NCI-H446 (cell line): ENCODE data around the gene ABRACL.

Source experiments
- DNase-seq, 2 experiments: peaks; one replicate each; lab custom pipeline; 2025; lab: John Stamatoyannopoulos, UW

Gene ABRACL

GRCh38 chr6:139054001-139054400, 25.5 kb downstream of the ABRACL start:
- DNase-seq: no peak

DNA sequence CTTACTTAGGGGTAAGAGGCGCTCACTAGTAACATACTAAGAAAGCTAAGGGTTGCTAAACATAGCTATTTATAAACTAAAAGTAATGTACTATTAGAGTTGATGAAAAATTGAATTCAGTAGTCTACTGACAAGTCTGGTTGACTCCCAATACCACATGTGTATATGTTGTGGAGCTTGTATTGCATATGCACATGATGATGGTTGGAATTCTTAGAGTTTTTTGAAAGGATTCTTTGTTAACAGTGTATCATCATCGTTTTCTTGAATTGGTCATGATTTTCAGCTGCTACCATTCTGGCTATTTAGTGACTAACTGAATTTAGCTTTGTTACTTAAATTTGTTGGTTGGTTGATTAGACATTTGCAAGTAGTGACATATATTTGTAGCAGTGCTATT, 27.2 kb downstream of the ABRACL start:
- no peak for DNase-seq

GRCh38 chr6:139058029-139058428, 29.5 kb downstream of the ABRACL start:
- DNase-seq: no peak

- no peak for DNase-seq
Measured at GRCh38 chr6:139060332-139060731, 31.8 kb downstream of the ABRACL start.

DNA sequence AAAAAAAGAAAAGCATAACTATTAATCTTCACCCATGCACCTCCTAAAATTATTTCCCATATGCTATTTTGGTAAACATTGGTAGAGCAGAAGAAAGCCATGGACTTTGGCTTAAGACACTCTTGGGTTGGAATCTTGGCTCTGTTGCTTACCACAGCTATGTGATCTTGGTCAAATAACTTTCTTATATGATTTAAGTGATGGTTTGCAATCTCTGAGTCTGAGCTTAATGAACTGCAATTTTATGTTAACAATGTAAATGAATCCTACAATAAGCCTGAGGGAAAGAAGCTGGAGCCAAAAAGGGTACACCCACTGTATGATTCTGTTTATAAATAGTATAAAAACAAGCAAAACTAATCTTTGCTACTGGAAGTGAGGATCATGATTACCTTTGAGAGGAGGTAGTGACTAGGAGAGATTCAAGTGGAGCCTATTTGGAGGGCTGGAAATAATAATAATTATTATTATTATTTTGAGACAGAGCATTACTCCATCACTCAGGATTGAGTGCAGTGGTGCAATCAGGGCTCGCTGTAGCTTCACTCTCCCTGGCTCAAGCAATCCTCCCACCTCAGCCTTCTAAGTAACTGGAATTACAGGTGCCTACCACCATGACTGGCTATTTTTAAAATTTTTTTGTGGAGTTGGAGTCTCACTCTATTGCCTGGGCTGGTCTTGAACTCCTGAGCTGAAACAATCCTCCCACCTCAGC, 34.5 kb downstream of the ABRACL start:
- DNase-seq: no peak

- no peak for DNase-seq
Measured at GRCh38 chr6:139064981-139065665, 36.6 kb downstream of the ABRACL start.

- DNase-seq: no peak
Measured at GRCh38 chr6:139066080-139066479, 37.5 kb downstream of the ABRACL start.

- DNase-seq: no peak
Measured at GRCh38 chr6:139068846-139069245, 40.3 kb downstream of the ABRACL start.

GRCh38 chr6:139073118-139073517, 44.6 kb downstream of the ABRACL start:
- no peak for DNase-seq

GRCh38 chr6:139079018-139079417, 50.5 kb downstream of the ABRACL start:
- no peak for DNase-seq

GRCh38 chr6:139080255-139080920, 51.8 kb downstream of the ABRACL start:
- no peak for DNase-seq

- DNase-seq: no peak
Measured at GRCh38 chr6:139081471-139081870, 52.9 kb downstream of the ABRACL start.

DNA sequence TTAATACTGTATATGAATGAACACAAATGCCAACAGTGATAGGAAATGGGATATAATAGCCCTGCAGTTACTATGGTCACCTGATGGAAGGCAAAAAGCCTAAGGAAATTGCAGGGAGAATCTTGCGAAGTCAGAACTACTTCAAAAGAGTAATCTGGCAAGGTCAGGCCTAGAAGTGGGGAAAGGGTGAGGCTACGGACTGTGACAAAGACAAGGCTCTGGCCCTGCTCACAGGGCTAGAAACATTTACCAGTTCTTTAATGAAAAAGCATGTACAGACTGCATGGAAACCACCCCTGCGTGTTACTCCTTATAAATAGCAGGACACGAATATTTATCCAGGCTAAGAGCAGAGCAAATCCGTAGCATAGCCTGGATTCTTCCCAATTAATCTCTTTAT, 53.8 kb downstream of the ABRACL start:
- no peak for DNase-seq

GRCh38 chr6:139091826-139092225, 63.3 kb downstream of the ABRACL start:
- no peak for DNase-seq
